ENCODE results near the gene EGR2.

DNA sequence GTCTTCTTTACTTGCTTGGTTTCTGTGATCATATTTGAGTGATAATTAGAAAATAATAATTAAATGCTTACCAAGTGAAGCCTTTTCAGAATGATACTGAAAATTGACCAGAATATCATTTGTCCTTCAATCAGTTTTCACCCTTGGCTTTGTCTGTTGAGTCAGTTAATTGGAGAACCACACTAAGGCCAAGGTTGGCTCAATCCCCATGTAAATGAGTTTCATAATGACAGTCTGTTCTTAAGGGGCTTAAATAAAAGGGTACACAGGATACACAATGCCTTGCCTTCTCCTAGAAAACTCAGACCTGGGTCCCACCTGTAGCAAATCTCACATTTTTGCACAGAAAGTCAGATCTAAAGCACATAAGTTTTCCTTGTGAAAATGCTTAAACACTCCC is 31.3 kb upstream of the EGR2 start:
- TF ChIP-seq, protein P1, sequence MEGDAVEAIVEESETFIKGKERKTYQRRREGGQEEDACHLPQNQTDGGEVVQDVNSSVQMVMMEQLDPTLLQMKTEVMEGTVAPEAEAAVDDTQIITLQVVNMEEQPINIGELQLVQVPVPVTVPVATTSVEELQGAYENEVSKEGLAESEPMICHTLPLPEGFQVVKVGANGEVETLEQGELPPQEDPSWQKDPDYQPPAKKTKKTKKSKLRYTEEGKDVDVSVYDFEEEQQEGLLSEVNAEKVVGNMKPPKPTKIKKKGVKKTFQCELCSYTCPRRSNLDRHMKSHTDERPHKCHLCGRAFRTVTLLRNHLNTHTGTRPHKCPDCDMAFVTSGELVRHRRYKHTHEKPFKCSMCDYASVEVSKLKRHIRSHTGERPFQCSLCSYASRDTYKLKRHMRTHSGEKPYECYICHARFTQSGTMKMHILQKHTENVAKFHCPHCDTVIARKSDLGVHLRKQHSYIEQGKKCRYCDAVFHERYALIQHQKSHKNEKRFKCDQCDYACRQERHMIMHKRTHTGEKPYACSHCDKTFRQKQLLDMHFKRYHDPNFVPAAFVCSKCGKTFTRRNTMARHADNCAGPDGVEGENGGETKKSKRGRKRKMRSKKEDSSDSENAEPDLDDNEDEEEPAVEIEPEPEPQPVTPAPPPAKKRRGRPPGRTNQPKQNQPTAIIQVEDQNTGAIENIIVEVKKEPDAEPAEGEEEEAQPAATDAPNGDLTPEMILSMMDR (IDR thresholded peaks at IDR 0.05; ENCODE audit: poor library complexity, severe bottlenecking): no peak
- TF ChIP-seq EZH2 (IDR thresholded peaks at IDR 0.05; ENCODE audit: borderline replicate concordance, insufficient read depth, low read length, poor library complexity, severe bottlenecking) (no peak), EP300 (conservative IDR thresholded peaks at IDR 0.05; ENCODE audit: poor library complexity, severe bottlenecking) (no peak), POLR2AphosphoS5 (IDR thresholded peaks at IDR 0.05) (no peak), RAD21 (conservative IDR thresholded peaks at IDR 0.05) (no peak)
- TF ChIP-seq, protein P2, sequence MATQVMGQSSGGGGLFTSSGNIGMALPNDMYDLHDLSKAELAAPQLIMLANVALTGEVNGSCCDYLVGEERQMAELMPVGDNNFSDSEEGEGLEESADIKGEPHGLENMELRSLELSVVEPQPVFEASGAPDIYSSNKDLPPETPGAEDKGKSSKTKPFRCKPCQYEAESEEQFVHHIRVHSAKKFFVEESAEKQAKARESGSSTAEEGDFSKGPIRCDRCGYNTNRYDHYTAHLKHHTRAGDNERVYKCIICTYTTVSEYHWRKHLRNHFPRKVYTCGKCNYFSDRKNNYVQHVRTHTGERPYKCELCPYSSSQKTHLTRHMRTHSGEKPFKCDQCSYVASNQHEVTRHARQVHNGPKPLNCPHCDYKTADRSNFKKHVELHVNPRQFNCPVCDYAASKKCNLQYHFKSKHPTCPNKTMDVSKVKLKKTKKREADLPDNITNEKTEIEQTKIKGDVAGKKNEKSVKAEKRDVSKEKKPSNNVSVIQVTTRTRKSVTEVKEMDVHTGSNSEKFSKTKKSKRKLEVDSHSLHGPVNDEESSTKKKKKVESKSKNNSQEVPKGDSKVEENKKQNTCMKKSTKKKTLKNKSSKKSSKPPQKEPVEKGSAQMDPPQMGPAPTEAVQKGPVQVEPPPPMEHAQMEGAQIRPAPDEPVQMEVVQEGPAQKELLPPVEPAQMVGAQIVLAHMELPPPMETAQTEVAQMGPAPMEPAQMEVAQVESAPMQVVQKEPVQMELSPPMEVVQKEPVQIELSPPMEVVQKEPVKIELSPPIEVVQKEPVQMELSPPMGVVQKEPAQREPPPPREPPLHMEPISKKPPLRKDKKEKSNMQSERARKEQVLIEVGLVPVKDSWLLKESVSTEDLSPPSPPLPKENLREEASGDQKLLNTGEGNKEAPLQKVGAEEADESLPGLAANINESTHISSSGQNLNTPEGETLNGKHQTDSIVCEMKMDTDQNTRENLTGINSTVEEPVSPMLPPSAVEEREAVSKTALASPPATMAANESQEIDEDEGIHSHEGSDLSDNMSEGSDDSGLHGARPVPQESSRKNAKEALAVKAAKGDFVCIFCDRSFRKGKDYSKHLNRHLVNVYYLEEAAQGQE (IDR thresholded peaks at IDR 0.05; ENCODE audit: borderline replicate concordance): no peak

Measured in neural cell (in vitro differentiated cells).